GM19395 (cell line): ENCODE data around the gene IFNK.
A peak's percentile ranks its signal among the peaks of the same experiment; 100 is the strongest.

ENCODE experiments used
- ATAC-seq: cut with Tn5 transposase; IDR thresholded peaks from one replicate; pipeline ENCODE4 v1.9.1; 2021; ENCODE audit warnings: mild to moderate bottlenecking, moderate library complexity; ENCODE audit not compliant: unreplicated experiment

Gene IFNK

DNA sequence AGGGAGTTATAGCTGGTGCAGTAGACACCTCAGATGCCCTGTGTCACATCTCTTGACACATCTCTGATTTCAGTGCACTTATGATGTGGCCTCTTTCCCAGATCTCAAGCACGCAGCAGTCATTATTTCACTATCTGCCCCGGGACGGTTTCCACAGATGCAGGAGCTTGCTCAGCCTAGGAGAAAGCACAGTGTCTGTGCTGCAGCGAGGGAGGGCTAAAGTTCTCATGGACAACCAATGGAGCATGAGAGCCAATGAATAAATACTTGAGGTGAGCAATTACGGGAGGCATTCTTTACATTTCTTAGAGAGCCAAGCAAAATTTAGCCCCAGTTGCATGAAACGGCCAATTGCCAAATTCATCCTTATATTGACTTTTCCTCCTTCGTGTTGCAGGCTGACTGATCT is 12.9 kb downstream of the IFNK start:
- no peak for ATAC-seq

DNA sequence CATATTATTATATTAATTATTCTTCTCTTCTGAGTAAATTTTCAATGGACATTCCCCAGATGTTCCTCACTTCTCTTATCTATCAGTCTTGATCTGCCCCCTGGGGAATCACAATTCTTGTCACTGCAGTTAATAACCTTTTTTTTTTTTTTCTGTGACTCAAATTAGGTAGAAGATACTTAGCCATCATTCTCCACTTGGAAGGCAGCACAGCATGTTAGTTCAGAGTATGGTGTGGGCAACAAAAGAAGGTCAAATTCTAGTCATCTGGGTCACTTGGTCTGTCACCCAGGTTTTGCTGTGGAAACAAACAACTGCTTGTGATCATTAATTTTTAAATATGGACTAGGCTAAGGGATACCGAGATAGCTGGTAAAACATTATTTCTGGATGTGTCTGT is 13.7 kb downstream of the IFNK start:
- ATAC-seq, result no peak

DNA sequence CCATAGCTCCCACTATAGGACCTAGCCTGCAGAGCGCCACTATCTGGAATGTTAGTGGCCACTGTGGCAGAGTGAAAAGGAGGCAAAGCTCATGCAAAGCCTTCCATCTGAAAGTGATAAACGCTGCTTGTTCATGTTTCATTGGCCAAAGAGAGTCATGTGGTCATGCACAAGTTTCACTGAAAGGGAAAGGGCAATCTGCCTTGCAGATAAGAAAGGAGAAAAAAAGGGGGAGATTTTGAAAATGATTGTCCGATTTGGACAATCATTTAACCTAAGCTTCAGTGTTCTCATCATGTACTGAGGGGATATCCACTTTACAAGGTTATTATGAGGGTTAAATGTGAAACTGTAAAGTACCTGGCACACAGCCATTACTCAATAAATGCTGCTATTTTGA is 14.6 kb downstream of the IFNK start:
- ATAC-seq, result no peak

DNA sequence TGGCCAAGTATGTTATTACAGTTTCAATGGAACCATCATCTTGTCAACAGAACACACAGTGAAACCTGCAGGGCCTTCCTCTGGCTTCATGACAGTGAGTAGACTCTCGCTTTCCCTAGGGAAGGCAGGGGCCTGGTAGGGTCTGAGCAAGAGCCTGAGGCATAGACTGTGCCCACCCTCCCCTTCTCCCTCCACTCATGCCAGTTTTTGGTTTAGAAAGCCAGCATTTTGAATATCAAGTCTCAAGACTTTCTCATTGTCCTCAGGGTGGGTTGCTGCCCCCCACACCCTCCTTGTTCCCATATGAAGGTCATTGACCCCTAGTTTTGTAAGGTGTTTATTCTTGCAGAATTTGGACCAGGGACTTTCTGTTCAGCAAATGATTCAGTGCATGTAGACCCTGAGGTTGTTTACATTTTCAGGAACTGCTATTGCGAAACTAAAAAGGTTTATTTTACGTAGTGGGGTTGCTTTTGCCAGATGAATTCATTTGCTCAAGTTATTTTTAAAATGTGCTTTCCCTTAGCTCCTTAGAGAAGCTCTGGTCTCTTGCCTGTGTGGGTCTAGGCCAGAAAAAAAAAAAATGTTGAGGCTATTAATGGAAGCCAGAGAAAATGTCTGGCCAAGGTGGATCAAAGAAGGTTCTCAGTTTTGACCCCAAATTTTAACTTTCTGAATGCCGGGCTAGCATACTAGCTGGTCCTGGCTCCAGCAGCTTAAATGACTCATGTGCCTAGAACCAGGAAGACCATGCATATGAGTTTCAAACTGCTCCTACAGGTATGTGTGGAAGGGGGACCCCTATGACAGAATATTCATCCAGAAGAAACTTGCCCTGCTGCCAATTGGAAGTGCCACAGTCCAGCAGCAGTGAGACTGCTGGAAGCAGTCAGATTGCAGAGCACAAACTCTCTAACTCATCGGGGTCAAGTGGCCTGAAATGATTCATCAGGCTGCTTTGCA is 15.7 kb downstream of the IFNK start:
- no peak for ATAC-seq

DNA sequence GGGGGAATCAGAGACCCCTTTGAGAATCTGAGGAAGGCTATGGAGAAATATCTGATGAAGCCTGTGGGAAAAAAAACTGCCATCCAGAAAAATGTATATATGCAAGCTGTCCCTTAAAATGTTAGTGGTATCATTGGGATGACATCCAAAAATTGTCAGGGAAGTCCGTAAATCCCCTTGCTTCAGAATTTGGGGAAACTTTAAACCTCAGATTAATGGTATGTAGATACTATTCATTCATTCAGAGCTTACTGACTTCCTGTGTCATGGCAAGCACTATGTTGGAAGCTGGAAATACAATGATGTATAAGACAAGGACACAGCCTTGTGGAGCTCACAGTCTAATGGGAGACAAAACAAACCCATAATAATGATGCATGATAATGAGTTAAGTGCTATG is 16.4 kb downstream of the IFNK start:
- ATAC-seq, result no peak

DNA sequence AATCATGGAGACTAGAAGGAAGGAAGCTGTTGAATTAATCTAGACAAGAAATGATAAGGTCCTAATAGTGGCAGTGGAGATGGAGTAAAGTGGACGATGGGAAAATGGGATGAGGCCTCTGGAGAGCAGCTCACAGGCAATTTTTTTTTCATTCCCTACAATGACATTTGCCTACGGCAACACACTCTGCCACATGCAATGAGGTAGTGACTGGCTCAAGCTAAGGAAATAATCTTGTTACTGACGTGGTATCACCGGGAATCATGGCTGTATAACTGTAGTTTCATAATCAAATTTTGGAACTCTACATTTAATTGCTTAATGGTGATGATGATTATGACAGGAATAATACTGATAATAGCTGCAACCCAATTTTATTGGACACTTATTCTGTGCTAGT is 17.6 kb downstream of the IFNK start:
- no peak for ATAC-seq

DNA sequence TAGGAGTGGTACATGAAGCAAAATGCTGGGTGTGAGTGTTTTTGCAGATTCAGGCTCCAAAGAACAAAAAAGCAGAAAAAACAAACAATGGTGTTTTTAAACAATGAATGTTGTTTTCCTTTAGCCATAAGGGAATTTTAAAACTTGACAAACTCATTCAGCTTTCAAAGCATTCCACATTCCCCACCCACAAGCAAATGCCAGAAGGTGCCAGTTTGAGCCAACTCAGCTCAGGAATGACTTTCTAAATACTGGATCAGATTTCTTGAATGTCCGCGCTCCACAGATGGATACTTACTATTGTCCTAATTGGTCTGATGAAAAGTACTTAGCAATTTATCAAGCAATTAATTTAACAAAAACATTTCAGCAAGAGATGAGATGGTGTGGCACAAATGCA is 18.4 kb downstream of the IFNK start:
- no peak for ATAC-seq

DNA sequence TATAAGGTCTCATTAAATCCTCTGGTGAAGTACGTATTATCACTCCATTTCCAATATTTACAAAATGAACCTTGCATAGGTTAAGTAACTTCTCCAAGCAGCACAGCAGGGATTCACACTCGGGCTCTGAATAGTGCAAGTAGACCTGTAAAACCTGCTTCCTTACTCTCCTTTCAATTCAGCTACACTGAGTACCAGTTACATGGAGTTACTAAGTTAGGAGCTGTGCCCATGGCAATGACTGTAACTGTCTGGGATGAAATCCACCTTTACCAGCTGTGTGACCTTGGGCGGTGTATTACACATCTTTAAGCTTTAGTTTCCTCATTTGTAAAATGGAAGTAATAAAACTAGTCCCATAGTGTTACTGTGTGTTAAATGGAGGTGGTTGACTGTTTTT is 21.4 kb downstream of the IFNK start:
- ATAC-seq, result no peak

DNA sequence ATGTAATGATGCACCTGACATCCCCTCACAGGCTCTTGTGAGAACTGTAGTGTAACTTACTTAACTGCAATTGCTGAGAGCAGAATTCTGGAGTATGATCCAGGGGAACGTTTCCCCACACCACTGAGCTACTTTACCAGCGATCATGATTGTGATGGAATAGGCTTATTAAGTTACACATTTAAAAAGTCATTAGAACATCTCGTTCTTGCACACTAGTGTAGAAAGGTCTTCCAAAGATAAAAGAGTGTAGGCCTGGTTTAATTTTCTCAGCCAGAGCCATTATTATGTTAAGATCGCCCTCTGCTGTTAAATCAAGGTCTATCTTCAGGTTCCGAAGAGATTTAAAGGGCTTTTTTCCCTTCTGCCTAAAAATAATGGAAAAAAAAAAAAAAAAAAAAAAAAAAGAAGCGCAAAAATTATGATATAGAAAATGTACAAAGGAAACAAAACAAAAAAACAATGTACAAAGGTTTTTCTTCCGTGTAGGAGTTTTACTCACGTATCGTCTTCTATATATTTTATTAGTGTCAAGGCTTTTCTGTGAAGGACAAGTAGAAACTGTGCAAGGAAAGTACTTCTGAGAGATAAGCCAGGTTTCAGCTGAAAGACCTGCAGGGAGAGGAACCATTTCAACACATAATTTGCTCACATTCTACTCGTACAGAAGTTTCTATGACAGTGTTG is 24.1 kb downstream of the IFNK start:
- peak; percentile 63 for ATAC-seq

DNA sequence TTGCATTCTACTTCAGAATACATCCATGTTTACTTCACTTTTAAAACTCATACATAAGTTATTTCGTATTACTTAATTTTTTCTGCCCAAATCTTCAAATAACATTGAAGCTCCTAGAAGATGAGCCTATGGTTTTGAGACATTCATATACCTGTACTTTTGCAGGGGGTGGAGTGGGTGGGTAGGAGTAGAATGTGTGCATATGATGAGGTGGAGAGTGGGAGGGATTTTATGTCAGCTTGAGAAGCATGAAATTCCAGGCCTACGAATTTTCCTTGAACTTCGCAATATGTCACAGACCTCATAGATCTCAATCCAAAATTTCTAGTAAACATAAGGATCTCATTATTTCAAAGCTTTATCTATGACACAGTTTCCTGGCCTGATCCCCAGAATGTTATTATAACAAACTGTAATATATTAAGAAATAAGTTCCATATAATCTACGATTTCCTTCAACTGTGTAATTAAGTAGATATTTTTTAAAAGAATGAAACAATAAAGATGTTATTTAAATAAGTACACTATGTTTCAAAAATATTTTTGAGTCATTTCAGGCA is 25.2 kb downstream of the IFNK start:
- ATAC-seq, result no peak

DNA sequence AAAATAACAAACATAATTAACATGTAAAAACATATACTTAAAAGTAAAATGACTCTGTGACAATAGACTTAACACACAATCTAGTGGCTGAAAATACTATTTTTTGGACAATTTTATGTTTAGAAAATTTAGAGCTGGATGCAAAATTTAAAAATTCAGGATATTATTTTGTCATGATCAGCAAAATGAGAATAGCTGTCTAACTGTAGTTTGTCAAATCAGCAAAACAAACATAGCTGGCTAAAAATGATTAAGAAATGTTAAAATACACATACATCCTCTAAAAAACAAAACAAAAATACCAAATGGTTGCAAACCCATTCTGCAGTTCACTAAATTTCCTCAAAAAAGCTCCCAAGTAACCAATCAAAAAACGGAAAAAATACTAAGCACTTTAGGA is 30.6 kb downstream of the IFNK start:
- no peak for ATAC-seq

DNA sequence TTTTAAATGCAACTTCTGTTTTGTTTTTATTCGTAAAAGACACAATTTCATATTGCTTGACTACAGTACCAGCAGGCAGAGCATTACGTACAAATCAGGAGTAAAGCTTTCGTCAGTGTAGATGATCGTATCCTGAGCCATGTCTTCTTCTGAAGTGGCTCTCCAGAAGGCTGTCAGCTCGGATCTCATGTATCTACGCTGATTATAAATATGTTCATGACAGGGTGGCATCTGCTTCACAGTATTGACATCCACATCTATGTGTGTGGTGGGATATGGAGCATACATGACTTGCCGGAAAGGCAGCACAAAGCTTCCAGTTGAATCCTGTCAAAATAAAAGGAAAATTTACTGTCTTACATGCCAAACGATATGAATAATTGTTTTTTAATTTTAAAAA is 32.4 kb downstream of the IFNK start:
- no peak for ATAC-seq

DNA sequence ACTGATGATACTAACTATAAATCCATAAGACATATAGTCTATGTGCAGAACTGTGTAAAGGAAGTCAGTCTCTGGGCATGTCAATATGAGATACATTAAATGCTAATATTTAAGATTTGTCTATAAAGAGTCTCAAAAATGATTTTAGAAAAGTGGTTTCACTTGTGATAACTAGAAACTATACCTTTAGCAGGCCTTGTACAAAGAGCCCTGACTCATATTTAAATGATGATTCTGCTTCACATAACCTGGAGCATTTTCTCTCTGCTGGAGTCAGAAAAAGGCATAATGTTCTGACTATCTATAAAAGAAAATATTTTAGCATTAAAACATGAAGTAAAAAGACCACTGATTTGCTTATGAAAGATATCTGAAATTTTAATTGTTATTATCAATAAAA is 34.2 kb downstream of the IFNK start:
- no peak for ATAC-seq

DNA sequence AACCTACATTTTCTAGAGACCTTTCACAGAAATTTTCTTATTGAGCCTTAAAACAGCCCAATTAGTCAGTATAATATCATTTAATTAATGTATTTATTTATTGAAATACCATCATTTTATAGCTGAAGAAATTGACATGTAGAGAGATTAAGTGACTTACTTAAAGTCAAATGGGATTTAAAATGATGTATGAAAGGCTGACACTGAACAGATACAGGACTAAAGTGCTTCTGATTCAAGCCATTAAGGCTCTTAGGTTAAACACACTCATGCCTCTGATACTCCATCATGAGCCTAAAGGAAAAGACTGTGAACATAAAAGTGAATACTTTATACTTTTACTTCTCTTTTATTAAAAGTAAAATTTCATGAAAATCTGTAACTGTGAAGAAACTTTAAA is 36.4 kb downstream of the IFNK start:
- no peak for ATAC-seq

DNA sequence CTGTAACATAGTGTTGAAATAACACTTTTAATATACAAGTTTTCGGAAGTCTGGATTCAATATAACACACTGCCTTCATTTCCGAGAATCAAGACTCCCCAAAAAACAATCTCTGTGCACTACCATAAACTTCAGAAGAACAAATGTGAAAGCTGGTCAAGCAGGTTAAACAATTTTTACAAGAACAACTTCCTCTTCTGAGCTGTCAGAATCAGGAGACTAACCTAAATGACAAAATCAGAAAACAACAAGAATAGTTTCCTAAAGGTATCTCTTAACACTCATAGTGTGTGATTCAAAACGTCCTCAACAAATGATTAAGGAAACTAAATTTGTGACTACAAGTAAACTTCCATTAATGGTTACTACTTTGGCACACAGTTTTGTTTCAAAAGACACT is 37.6 kb downstream of the IFNK start:
- peak; percentile 53 for ATAC-seq

DNA sequence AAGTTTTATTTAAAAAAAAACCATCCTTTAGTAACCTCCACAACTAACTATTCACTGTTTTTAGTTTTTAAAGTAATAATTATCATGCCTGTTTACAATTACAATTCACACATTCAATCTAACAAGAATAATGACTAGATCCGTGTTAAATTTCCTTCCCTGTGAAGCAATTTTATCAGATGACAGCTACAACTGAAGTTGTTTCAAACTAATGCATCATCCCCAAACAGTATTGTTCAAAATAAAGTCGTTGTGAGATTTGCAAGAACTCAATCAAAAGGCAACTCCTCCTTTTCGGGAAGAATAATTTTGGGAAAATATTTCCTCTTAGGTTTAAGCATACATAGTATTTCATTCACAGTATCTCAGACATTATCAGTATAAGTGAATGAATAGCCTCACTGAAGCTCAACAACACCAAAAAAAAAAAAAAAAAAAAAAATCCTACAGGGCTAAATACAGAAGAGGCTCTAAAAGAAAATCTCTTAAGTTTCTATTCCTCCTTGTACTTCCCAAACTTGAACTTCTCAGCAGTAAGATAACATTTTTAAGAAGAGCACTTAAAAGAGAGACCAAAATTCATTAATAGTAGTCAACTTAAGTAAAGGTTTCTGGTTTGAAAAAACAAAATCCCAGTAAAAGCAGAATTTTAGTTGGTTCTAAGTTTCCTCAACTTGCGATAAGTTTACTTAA is 39.8 kb downstream of the IFNK start:
- ATAC-seq, result no peak

DNA sequence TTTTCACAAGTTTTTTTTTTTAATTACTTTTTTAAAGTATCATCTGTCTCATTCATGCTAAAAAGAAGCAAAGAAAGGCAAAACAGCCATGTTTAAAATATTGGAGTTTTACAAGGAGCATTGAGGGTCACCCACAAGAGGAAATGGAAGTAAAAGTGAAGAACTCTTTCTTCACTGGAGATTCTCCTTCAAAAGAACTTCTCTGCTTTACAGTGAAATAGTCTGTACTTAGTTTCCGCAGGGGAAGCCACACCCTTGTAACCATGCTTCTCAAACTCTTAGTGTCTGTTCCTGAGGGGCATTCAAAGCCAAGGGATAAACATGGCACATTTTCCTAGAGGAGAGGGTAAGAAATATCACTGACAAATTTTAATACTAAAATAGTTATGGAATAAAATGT is 40.6 kb downstream of the IFNK start:
- peak; percentile 51 for ATAC-seq

DNA sequence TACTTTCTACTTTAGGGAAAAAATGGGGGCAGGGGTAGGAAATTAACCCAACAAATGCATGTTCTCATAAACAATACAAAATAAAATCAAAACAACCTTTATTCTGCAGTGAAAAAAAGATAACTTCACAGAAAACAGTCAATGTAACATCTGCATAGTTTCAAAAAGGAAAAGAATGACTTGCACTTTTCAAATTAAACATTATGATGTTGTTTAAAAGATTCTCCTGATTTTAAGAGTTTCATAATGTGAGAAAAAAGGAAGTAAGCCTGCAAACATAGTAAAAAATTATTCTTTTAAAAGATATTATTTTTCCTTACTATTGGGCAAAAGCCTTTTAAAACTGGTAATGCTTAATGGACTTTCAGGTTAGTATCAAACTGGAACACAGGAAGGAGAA is 41.6 kb downstream of the IFNK start:
- no peak for ATAC-seq

DNA sequence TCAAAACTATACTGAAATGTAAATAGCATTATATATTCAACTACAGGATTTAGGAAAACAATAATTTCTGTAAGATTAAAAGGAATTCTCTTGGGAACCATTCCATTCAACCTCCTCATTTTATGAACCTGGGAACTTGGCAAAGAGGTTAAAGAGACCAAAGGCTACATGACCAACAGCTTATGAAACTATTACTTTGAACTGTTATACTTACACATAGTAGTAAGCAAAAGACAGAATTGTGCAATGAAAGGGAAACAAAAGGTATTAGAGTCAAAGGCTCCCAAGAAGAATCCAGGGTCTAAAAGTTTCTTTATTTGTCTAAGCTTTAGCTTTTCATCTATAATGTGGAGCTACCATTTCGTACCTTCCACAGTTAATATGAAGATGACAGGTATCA is 42.0 kb downstream of the IFNK start:
- ATAC-seq, result no peak

DNA sequence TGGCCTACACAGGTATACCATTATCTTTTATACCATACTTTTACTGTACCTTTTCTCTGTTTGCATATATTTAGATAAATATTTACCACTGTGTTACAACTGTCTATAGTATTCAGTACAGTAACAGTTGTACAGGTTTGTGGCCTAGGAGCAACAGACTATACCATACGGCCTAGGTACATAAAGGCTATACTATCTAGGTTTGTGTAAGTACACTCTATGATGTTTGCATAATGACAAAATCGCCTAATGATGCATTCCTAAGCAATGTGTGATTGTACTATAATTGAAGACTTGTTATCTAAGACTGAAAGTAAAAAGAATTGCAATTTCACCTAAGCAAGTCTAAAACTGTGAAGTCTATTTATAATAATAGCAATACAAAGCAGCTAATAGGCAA is 45.3 kb downstream of the IFNK start:
- no peak for ATAC-seq

DNA sequence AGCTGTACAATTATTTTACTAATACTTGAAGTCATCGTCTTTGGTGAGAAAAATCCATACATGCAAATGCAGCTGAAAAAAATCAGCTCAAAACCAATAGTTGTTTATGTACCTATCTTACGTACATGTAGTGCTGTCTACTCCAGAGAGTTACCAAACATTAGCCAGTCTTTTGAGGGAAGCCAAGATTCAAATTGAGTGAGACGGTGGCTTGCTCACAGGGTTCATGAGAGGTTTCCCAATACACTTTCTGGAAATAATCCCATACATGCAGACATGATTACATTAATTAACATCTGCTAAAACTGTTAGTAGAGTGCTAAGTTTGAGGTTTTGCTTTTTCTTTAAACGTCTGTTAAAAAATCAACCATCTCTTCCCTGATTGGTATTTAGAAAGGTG is 46.9 kb downstream of the IFNK start:
- no peak for ATAC-seq
